ENCODE data around the gene NBAS.

Gene NBAS

DNA sequence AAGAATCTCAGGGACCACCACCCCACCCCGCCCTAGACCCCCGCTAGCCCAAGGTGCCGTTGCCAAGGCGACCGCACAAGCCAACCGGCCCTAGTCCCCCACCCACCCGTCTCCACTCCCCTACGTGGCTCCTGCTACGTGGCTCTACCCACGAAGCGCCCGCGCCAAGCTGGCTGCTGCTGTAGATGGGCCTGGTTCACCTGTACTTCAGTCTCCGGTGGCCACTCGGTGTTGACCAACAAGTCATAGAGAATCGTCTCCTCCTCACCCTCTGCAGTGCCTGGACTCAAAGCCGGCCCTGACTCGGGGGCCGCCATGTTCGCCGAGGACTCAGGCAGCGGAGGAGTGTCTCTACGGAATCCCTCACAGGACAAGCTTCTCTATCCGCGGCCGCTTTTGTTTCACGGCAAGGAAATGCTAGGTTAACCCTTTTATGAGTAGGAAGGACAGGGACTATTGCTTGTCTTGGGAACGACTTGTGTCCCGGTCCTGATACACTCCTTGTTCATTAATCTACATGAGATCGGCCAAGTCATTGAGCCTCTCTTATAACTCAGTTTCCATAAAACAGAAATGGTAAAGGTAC lies at the start of gene NBAS:
TSS of gene NBAS (minus strand) at position 347 of the 586 bp plus-strand sequence. CDS start at position 317, 30 bp downstream.
- DNase-seq (ENCODE audit: low read depth), result peak; percentile 90

DNA sequence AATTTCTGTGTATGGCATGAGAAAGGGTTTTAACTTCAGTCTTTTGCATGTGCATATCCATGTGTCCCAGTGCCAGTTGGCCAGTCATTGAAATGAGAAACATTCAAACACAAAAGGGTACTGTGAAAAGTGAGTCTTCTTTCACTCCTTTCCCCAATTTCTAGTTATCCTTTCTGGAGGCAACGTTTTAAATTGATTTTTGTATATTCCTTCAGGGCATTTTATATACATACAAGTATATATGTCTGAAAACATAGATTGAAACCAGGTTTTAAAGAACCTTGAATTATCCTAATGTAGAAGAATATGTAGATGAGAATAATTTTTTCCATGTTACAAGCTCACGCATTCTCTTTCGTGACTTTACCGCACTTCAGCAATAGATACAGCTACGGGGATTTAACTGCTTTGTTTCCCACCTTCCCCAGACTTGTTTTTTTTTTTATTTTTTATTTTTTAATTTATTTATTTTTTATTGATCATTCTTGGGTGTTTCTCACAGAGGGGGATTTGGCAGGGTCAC lies 49.4 kb upstream of the NBAS start:
- DNase-seq (ENCODE audit: low read depth), result no peak
- TF ChIP-seq, protein P1, sequence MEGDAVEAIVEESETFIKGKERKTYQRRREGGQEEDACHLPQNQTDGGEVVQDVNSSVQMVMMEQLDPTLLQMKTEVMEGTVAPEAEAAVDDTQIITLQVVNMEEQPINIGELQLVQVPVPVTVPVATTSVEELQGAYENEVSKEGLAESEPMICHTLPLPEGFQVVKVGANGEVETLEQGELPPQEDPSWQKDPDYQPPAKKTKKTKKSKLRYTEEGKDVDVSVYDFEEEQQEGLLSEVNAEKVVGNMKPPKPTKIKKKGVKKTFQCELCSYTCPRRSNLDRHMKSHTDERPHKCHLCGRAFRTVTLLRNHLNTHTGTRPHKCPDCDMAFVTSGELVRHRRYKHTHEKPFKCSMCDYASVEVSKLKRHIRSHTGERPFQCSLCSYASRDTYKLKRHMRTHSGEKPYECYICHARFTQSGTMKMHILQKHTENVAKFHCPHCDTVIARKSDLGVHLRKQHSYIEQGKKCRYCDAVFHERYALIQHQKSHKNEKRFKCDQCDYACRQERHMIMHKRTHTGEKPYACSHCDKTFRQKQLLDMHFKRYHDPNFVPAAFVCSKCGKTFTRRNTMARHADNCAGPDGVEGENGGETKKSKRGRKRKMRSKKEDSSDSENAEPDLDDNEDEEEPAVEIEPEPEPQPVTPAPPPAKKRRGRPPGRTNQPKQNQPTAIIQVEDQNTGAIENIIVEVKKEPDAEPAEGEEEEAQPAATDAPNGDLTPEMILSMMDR (IDR thresholded peaks at IDR 0.05; ENCODE audit: low read depth, low read length), result no peak
- no peak for TF ChIP-seq POLR2A (IDR thresholded peaks at IDR 0.05; ENCODE audit: extremely low read depth, insufficient read length)
- no peak for TF ChIP-seq MYC (IDR thresholded peaks at IDR 0.05; ENCODE audit: low read depth, low read length)
- TF ChIP-seq, protein P2, sequence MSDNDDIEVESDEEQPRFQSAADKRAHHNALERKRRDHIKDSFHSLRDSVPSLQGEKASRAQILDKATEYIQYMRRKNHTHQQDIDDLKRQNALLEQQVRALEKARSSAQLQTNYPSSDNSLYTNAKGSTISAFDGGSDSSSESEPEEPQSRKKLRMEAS (IDR thresholded peaks at IDR 0.05; ENCODE audit: low read depth, low read length), result no peak
- no peak overlapping the region for H3K4me3 ChIP-seq (ENCODE audit: low read depth, low read length)

More for the DNA sequence above, at the start of gene NBAS:
- peak within 1 kb of the TSS; percentile 92 for H3K4me3 ChIP-seq (ENCODE audit: low read depth, low read length)
- peak; percentile 44; the same call in 1 of the 2 replicates for TF ChIP-seq MYC (IDR thresholded peaks at IDR 0.05; ENCODE audit: low read depth, low read length)
- peak; percentile 21 for TF ChIP-seq POLR2A (IDR thresholded peaks at IDR 0.05; ENCODE audit: extremely low read depth, insufficient read length)
- TF ChIP-seq, protein P1 (IDR thresholded peaks at IDR 0.05; ENCODE audit: low read depth, low read length), result no peak
- TF ChIP-seq, protein P2 (IDR thresholded peaks at IDR 0.05; ENCODE audit: low read depth, low read length), result 0 out of 2 replicates have a peak, but pooled peaks have one; percentile 19

DNA sequence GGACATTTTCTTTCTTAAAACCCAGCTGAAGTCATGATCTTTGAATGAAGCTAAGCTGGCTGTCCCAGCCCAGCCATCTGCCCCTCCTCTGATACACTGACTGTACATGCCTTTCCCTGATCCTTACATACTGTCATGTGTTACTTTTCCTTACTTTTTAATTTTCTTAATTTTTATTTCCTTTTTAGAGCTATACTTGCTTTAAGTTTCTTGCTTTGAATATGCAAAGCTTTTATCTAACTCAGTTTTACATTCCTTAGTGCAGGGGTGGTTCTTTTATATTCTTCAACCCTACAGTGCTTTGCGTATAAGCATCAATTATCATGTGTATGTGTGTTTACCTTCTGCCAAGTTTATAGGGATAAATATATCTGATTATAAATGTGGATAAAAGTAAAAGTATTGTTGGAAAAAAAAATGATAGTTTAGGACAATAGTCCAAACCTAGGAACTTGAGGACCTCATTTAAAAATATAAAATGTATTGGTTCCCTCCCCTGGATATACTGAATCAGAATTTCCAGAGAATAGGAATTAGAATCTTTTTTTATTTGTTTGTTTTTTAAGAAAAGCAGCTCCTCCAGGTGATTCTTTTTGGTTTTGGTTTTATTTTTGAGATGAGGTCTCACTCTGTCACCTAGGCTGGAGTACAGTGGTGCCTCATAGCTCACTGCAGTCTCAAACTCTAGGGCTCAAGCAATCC lies 48.4 kb upstream of the NBAS start:
- TF ChIP-seq, protein P1 (IDR thresholded peaks at IDR 0.05; ENCODE audit: low read depth, low read length), result no peak
- TF ChIP-seq POLR2A (IDR thresholded peaks at IDR 0.05; ENCODE audit: extremely low read depth, insufficient read length) (no peak), MYC (IDR thresholded peaks at IDR 0.05; ENCODE audit: low read depth, low read length) (no peak)
- TF ChIP-seq, protein P2 (IDR thresholded peaks at IDR 0.05; ENCODE audit: low read depth, low read length), result no peak
- H3K4me3 ChIP-seq (ENCODE audit: low read depth, low read length), result no peak overlapping the region
- no peak for DNase-seq (ENCODE audit: low read depth)

DNA sequence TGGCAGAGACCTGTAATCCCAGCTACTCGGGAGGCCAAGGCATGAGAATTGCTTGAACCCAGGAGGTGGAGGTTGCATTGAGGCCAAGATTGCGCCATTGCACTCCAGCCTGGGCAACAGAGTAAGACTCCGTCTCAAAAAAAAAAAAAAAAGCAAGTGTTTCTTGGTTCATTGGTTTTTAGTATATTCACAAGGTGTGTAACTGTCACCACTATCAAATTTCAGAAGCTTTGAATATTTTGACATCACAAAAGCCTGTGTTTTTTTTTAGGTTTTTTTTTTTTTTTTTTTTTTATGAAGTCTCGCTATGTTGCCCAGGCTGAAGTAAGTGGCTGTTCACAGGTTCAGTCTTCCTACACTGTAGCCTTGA lies 47.2 kb upstream of the NBAS start:
- no peak for DNase-seq (ENCODE audit: low read depth)
- no peak for TF ChIP-seq POLR2A (IDR thresholded peaks at IDR 0.05; ENCODE audit: extremely low read depth, insufficient read length)

DNA sequence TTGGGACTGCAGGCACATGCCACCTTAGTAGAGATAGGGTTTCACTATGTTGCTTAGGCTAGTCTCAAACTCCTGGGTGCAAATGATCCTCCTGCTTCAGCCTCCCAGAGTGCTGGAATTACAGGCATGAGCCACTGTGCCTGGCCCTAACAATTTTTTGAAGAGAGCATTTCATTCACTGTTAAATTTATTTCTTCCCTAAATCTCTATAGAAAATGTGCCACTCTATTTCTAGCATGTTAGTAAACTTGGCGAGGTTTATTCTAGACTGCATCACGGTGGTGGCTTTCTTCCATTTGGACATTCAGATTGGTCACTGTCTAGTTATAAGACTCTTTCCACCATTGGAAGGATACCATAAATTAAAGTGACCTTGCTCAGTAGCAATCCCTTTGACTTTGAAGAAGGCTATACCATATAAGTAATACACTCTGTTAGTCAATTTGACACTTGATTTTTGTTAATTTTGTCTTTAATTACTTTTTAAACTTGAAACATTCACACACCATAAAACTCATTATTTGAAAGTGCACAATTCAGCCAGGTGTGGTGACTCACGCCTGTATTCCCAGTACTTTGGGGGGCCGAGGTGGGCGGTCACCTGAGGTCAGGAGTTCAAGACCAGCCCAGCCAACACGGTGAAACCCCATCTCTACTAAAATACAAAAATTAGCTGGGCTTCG lies 46.7 kb upstream of the NBAS start:
- no peak for TF ChIP-seq POLR2A (IDR thresholded peaks at IDR 0.05; ENCODE audit: extremely low read depth, insufficient read length)
- TF ChIP-seq, protein P1 (IDR thresholded peaks at IDR 0.05; ENCODE audit: low read depth, low read length), result no peak
- TF ChIP-seq MYC (IDR thresholded peaks at IDR 0.05; ENCODE audit: low read depth, low read length), result no peak
- DNase-seq (ENCODE audit: low read depth), result no peak
- H3K4me3 ChIP-seq (ENCODE audit: low read depth, low read length), result no peak overlapping the region

More for the DNA sequence above, 47.2 kb upstream of the NBAS start:
- no peak overlapping the region for H3K4me3 ChIP-seq (ENCODE audit: low read depth, low read length)
